Measurements from ENCODE around the gene GPR17. TPM values are rescaled to one million over a fixed set of nuclear protein-coding genes. Genes with fewer than 3 reads are reported as not detected.
A peak's percentile ranks its signal among the peaks of the same experiment; 100 is the strongest.

The GPR17 gene
- polyA plus RNA-seq, 6 donors from 2014 or later: not detected

DNA sequence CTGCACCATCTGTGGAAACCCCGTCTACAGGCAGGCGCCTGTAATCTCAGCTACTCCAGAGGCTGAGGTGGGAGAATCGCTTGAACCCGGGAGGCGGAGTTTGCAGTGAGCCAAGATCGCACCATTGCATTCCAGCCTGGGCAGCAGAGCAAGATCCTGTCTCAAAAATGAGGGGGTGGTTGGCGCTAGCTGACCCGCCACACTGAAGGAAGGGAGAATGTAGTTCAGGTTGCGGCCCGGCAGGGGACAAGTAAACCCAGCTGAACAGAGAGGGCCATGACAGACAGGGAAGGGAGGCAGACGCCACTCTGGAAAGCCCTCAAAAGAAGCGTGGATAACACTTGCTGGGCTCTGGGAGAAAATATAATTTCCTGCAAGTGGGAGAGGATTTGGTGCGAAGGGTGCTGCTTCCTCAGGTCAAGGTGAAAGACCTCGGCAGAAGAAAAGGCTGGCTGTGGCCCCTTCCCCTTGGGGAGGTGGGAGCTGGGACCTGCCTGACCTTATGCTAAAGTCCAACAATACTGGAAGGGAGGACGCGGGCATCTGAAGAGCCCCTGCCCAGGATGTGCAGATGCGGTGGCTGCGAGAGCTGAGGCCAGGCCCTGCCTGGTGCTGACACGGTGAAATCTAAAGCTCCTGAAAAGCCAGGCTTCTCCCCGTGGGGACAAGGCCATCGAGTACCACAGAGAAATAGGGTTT, 51.7 kb downstream of the GPR17 start:
- Mint-ChIP-seq H3K27me3 (no peaks in the 10 kb centered on the region), H3K9me3 (no peaks in the 10 kb centered on the region), H3K4me3 (peak overlapping the region in 2 of 8 donors; percentile 15 to 80), H3K4me1 (peaks cover 17 to 20% (median 19%) of the 10 kb centered on the region in 3 donors), H3K27ac (peak overlapping the region in 1 of 6 donors; percentile 76), H3K36me3 (peaks cover 0 to 11% of the 10 kb centered on the region in 2 donors)
- DNase-seq (no peak), ATAC-seq (ENCODE audit: low read depth in 2 of 2) (no peak)

DNA sequence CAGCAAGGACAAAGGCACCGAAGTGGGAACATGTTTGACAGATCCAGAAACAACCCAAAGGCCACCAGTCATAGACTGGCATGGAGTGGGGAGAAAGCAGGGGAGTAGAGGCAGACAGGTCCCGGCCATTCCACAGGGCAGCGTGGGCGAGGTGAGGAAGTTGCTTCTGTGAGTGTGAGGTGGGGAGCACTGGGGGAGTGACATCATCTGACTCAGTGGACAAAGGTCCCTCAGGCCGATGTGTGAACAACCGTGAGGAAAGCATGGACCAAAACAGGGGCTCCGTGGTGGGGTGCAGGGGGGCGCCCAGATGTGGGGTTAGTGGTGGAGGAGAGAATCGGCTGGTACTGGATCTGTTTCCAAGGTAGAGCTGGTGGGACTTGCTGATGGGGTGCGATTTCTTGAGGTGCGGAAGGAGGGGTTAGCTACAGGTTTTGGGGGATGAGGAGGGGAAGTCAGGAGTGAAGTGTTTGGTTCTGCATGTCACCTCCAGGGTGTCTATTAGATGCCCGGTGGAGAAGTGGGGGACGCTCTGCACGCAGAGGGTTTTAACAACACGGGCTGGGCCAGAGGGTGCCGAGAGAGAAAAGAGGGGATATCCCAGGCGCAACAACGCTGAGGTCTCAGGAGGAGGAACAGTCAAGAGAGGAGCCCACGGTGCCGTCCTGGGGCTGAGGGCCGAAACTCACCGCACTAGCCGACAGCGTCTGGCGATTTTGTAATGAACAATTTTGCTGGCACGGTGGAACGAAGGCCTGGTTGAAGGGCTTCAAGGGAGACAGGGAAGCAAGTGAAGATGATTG, 52.8 kb downstream of the GPR17 start:
- Mint-ChIP-seq H3K4me3 (peak overlapping the region in 2 of 8 donors; percentile 57 to 80), H3K36me3 (peaks cover 0 to 11% of the 10 kb centered on the region in 2 donors), H3K27ac (peak overlapping the region in 4 of 6 donors; percentile 3 to 71 (median 32)), H3K9me3 (no peaks in the 10 kb centered on the region), H3K4me1 (peaks cover 19 to 30% (median 20%) of the 10 kb centered on the region in 3 donors), H3K27me3 (no peaks in the 10 kb centered on the region)
- DNase-seq (no peak), ATAC-seq (ENCODE audit: low read depth in 2 of 2) (no peak)

DNA sequence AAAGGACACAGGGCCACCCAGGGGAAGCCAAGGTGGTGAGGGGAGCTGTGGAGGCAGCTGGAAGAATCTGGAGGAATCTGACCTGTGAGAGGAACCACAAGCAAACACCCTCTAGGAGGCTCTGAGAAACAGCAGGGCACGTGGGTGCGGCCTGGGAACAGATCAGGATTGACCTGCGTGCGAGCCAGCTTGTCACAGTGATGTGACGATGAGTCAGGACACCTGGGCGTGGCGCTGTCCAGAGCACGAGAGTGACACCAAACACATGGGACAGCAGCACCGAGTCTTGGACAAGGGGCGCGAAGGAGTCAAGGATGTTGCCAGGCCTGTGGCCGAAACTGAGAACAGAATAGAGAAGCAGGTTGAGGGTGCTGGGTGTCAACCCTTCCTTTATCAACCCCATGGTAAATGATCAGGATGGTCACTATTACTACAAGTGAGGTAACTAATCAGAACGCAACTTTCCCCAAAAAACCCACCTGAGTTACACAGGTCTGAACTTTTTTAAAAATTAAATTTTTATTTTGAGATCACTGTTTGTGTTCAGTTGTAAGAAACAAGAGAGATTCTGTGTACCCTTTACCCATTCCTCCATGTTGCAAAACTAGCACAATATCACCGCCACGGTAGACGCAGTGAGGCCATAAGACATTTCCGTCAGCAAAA, 54.7 kb downstream of the GPR17 start:
- Mint-ChIP-seq H3K27me3 (no peaks in the 10 kb centered on the region), H3K4me3 (peak overlapping the region; percentile 90 to 98 (median 96)), H3K36me3 (peaks cover 0 to 11% of the 10 kb centered on the region in 2 donors), H3K9me3 (no peaks in the 10 kb centered on the region), H3K4me1 (peaks cover 25 to 44% (median 33%) of the 10 kb centered on the region in 3 donors), H3K27ac (peak overlapping the region; percentile 95 to 99 (median 98))
- peak; percentile 2 to 16 for ATAC-seq (ENCODE audit: low read depth in 2 of 2)
- DNase-seq: peak; percentile 23

DNA sequence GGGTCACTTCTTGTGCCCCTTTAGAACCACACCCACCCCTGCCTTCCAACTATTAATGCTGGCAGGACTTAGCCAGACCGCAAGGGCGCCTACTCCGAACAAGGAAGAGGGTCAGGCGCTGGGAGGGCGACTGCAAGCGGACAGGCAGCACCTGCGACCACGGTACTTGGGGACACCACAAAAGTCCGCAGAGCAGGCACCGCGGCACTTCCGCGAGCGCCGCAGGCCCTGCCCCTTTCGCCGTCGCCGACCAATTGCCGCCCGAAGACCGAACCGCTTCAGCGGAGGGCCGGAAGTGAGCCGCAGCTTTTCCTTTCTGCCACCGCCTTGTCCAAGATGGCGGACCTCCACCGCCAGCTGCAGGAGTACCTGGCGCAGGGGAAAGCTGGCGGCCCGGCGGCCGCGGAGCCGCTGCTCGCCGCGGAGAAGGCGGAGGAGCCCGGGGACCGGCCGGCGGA, 55.3 kb downstream of the GPR17 start, which contains the start of gene SFT2D3:
Gene SFT2D3, plus strand, starts transcription at position 305 of the 458 bp plus-strand sequence. Its CDS starts 32 bp downstream, at position 337.
- Mint-ChIP-seq H3K27me3 (no peaks in the 10 kb centered on the region), H3K27ac (peak within 1 kb of the TSS; percentile 95 to 99 (median 98)), H3K4me3 (peak within 1 kb of the TSS; percentile 90 to 98 (median 96)), H3K4me1 (peaks cover 25 to 44% (median 33%) of the 10 kb centered on the region in 3 donors), H3K36me3 (peaks cover 0 to 11% of the 10 kb centered on the region in 2 donors), H3K9me3 (no peaks in the 10 kb centered on the region)
- ATAC-seq (ENCODE audit: low read depth in 2 of 2): peak; percentile 76
- peak; percentile 91 for DNase-seq

DNA sequence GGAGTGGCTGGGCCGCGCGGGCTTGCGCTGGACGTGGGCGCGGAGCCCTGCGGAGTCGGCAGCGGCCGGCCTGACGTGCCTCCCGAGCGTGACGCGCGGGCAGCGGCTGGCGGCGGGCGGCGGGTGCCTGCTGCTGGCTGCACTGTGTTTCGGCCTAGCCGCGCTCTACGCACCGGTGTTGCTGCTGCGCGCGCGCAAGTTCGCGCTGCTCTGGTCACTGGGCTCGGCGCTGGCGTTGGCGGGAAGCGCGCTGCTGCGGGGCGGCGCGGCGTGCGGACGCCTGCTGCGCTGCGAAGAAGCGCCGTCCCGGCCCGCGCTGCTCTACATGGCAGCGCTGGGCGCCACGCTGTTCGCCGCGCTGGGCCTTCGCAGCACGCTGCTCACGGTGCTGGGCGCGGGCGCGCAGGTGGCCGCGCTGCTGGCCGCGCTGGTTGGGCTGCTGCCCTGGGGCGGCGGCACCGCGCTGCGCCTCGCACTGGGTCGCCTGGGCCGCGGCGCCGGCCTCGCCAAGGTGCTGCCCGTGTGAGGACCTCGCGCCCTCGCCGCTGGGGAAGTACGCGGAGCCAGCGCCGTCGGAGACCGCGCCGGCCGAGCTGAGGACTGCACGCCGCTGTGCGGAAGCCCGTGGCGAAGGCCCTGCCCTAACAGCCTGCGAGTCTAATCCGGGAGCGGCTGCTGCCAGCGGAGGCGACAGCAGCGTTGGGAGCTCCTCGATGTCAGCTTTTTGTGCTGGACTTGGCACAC, 55.9 kb downstream of the GPR17 start:
- ATAC-seq (ENCODE audit: low read depth in 2 of 2) (peak; percentile 77 to 78), DNase-seq (peak; percentile 82)
- peak overlapping the region; percentile 90 to 98 (median 96) for H3K4me3 Mint-ChIP-seq
- H3K4me1 Mint-ChIP-seq: peaks cover 25 to 47% (median 33%) of the 10 kb centered on the region in 3 donors
- peaks cover 0 to 11% of the 10 kb centered on the region in 2 donors for H3K36me3 Mint-ChIP-seq
- no peaks in the 10 kb centered on the region for H3K27me3 Mint-ChIP-seq
- peak overlapping the region; percentile 86 to 99 (median 94) for H3K27ac Mint-ChIP-seq
- no peaks in the 10 kb centered on the region for H3K9me3 Mint-ChIP-seq

Other genes starting within 250 kb of the GPR17 start
- under 1 TPM in 1 of 6 donors, not detected in 5; 0.53 TPM for gene PROC, start 227.7 kb upstream of the GPR17 start, polyA plus RNA-seq (ENCODE audit: low read depth in 6 of 6)
- 10 to 100 TPM in 5 of 6 donors, 1 to 10 TPM in 1; 5.3 to 43.9 (median 19.1) TPM for gene IWS1, start 119.7 kb upstream of the GPR17 start, polyA plus RNA-seq (ENCODE audit: low read depth in 6 of 6)
- gene MYO7B, start 110.5 kb upstream of the GPR17 start, polyA plus RNA-seq (ENCODE audit: low read depth in 6 of 6): 10 to 100 TPM in 3 of 6 donors, 1 to 10 TPM in 3; 1.7 to 44.3 (median 12.0) TPM
- 10 to 100 TPM; 11.2 to 60.4 (median 27.7) TPM for gene LIMS2, start 29.4 kb downstream of the GPR17 start, polyA plus RNA-seq (ENCODE audit: low read depth in 6 of 6)
- 1 to 10 TPM in 3 of 6 donors, under 1 TPM in 2, not detected in 1; 0.28 to 3.0 (median 2.8) TPM for gene SFT2D3, start 55.3 kb downstream of the GPR17 start, polyA plus RNA-seq (ENCODE audit: low read depth in 6 of 6)
- 10 to 100 TPM; 20.5 to 50.4 (median 37.3) TPM for gene WDR33, start 165.0 kb downstream of the GPR17 start, polyA plus RNA-seq (ENCODE audit: low read depth in 6 of 6)
- 10 to 100 TPM; 15.9 to 45.1 (median 37.1) TPM for gene POLR2D, start 212.0 kb downstream of the GPR17 start, polyA plus RNA-seq (ENCODE audit: low read depth in 6 of 6)
- 1 to 10 TPM; 3.7 to 9.9 (median 7.4) TPM for gene AMMECR1L, start 239.8 kb downstream of the GPR17 start, polyA plus RNA-seq (ENCODE audit: low read depth in 6 of 6)

Data from naive B cell (primary cell).